HCT116 (cell line): ENCODE measurements around the gene PRKAB2.

ENCODE experiments used
- CEBPB ChIP-seq: IDR thresholded peaks from 2 replicates; pipeline ENCODE4 v1.6.1; 2012; ENCODE audit warnings: low read depth
- POLR2A ChIP-seq: IDR thresholded peaks from 2 replicates; pipeline ENCODE4 v1.7.0; 2011; ENCODE audit warnings: borderline replicate concordance; ENCODE audit not compliant: insufficient read depth, insufficient read length; ENCODE audit errors: extremely low read depth
- POLR2AphosphoS5 ChIP-seq: IDR thresholded peaks from 2 replicates; pipeline ENCODE4 v1.6.1; 2011; ENCODE audit warnings: mild to moderate bottlenecking, low read depth, low read length, moderate library complexity
- SRF ChIP-seq: IDR thresholded peaks from 2 replicates; pipeline ENCODE4 v1.6.1; 2012; ENCODE audit warnings: low read depth
- TCF7L2 ChIP-seq: IDR thresholded peaks from 2 replicates; pipeline ENCODE4 v1.7.0; 2011; ENCODE audit warnings: borderline replicate concordance, inconsistent platforms; ENCODE audit not compliant: insufficient read depth, insufficient read length; ENCODE audit errors: extremely low read depth
- ZFX ChIP-seq: fragments of 450-650 bp; IDR thresholded peaks from 2 replicates; pipeline ENCODE4 v1.6.1; 2017
- TF ChIP-seq, protein P1 (sequence below), 3 experiments: fragments of 200-600 bp in 1 of 3; sonication (generic) in 1 of 3; IDR thresholded peaks in 2 of 3; conservative IDR thresholded peaks in 1 of 3; 2 replicates each; pipeline ENCODE4 v1.5.1; 2012 to 2017; ENCODE audit warnings: low read depth in 2 of 3, low read length in 2 of 3, antibody characterized with exemption in 1 of 3, borderline replicate concordance in 1 of 3, control low read depth in 1 of 3, mild to moderate bottlenecking in 1 of 3, mixed read lengths in 1 of 3, mixed run types in 1 of 3, moderate library complexity in 1 of 3; ENCODE audit not compliant: insufficient read depth in 1 of 3

DNA sequence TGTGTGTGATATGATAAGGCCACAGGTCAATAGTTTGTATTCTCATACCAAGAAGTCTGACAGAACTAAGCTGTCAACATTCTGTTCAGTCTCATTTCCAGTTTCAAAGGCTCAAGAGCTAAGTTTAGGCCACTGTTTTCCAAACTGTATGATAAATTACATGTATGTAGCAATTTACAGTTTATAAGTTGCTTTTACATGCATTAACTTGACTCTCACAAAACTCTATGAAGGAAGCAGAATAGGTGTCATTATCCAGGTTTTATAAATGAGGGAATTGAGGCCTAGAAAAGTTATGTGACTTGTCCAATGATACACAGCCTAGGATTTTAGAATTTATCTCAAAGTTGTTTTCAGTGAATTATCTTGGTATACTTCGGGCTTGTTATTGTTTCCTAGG is 29.5 kb upstream of the PRKAB2 start:
- TF ChIP-seq SRF (no peak), ZFX (no peak), POLR2A (no peak), CEBPB (no peak), TCF7L2 (no peak), POLR2AphosphoS5 (no peak)
- TF ChIP-seq, protein P1, sequence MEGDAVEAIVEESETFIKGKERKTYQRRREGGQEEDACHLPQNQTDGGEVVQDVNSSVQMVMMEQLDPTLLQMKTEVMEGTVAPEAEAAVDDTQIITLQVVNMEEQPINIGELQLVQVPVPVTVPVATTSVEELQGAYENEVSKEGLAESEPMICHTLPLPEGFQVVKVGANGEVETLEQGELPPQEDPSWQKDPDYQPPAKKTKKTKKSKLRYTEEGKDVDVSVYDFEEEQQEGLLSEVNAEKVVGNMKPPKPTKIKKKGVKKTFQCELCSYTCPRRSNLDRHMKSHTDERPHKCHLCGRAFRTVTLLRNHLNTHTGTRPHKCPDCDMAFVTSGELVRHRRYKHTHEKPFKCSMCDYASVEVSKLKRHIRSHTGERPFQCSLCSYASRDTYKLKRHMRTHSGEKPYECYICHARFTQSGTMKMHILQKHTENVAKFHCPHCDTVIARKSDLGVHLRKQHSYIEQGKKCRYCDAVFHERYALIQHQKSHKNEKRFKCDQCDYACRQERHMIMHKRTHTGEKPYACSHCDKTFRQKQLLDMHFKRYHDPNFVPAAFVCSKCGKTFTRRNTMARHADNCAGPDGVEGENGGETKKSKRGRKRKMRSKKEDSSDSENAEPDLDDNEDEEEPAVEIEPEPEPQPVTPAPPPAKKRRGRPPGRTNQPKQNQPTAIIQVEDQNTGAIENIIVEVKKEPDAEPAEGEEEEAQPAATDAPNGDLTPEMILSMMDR (IDR thresholded peaks at IDR 0.05 in 2 of 3, conservative IDR thresholded peaks at IDR 0.05 in 1 of 3; ENCODE audit: borderline replicate concordance in 1 of 3, insufficient read depth in 1 of 3, low read depth in 2 of 3, low read length in 2 of 3) = no peak
